ENCODE data around the gene LMO1. TPM values are rescaled to one million over a fixed set of nuclear protein-coding genes. Genes with fewer than 3 reads are reported as not detected.

Gene LMO1
- total RNA-seq, 1 experiment from 2014 or later: not detected

- Histone ChIP-seq H3K9me2 (ENCODE audit: insufficient read depth) (no peaks in the 10 kb centered on the region), H4K20me1 (ENCODE audit: insufficient read depth) (no peaks in the 10 kb centered on the region), H3K36me3 (ENCODE audit: low read depth) (no peaks in the 10 kb centered on the region), H3K4me2 (no peak overlapping the region), H3K79me2 (ENCODE audit: low read depth) (no peaks in the 10 kb centered on the region), H3K4me1 (replicated peaks; ENCODE audit: insufficient read depth) (no peaks in the 10 kb centered on the region), H3F3A (ENCODE audit: insufficient read depth, low read depth) (no peaks in the 10 kb centered on the region), H3K9me3 (ENCODE audit: insufficient read depth, low read depth) (no peaks in the 10 kb centered on the region), H3K27me3 (ENCODE audit: insufficient read depth, low read depth) (peaks cover 10% of the 10 kb centered on the region; the same call in 1 of the 2 replicates), H2AFZ (no peak overlapping the region), H3K4me3 (no peak overlapping the region), H3K27ac (no peak overlapping the region)
- TF ChIP-seq EZH2 (IDR thresholded peaks at IDR 0.05; ENCODE audit: low read depth): no peak
- TF ChIP-seq CTCF (conservative IDR thresholded peaks at IDR 0.05): no peak
- intact Hi-C loops (cut with micrococcal nuclease; ENCODE audit: unreplicated experiment): no loop called here
- POLR2A ChIA-PET (ENCODE audit: unreplicated experiment): no interaction called here
- CTCF ChIA-PET: no interaction called here
- DNase-seq: no peak
- no TSS peak for BruUV-seq (replicated peaks)
Observed at GRCh38 chr11:8186429-8186828, 77.2 kb downstream of the LMO1 start.

GRCh38 chr11:8183111-8183510 lies 80.6 kb downstream of the LMO1 start:
- H4K20me1 ChIP-seq (ENCODE audit: insufficient read depth): no peaks in the 10 kb centered on the region
- BruUV-seq (replicated peaks): no TSS peak
- intact Hi-C loops (cut with micrococcal nuclease; ENCODE audit: unreplicated experiment): no loop called here
- H2AFZ ChIP-seq: no peak overlapping the region
- H3K9me3 ChIP-seq (ENCODE audit: insufficient read depth, low read depth): no peaks in the 10 kb centered on the region
- no peaks in the 10 kb centered on the region for H3K4me1 ChIP-seq (replicated peaks; ENCODE audit: insufficient read depth)
- no peak overlapping the region for H3K4me2 ChIP-seq
- ChIA-PET POLR2A (ENCODE audit: unreplicated experiment) (interaction anchor here (1.2 kb wide), 1 partner anchor 10 kb away, joined by 4 read pairs; no protein-coding TSS in a partner anchor), CTCF (no interaction called here)
- DNase-seq: no peak
- H3K4me3 ChIP-seq: no peak overlapping the region
- H3K27me3 ChIP-seq (ENCODE audit: insufficient read depth, low read depth): peaks cover 13% of the 10 kb centered on the region; the same call in 1 of the 2 replicates
- H3F3A ChIP-seq (ENCODE audit: insufficient read depth, low read depth): no peaks in the 10 kb centered on the region
- TF ChIP-seq EZH2 (IDR thresholded peaks at IDR 0.05; ENCODE audit: low read depth): no peak
- no peak for TF ChIP-seq CTCF (conservative IDR thresholded peaks at IDR 0.05)
- H3K79me2 ChIP-seq (ENCODE audit: low read depth): no peaks in the 10 kb centered on the region
- no peak overlapping the region for H3K27ac ChIP-seq
- H3K36me3 ChIP-seq (ENCODE audit: low read depth): no peaks in the 10 kb centered on the region
- no peaks in the 10 kb centered on the region for H3K9me2 ChIP-seq (ENCODE audit: insufficient read depth)

- no peaks in the 10 kb centered on the region for H3K4me1 ChIP-seq (replicated peaks; ENCODE audit: insufficient read depth)
- H3K27ac ChIP-seq: no peak overlapping the region
- H3K4me2 ChIP-seq: no peak overlapping the region
- ChIA-PET POLR2A (ENCODE audit: unreplicated experiment) (no interaction called here), CTCF (no interaction called here)
- TF ChIP-seq EZH2 (IDR thresholded peaks at IDR 0.05; ENCODE audit: low read depth) (no peak), CTCF (conservative IDR thresholded peaks at IDR 0.05) (no peak)
- intact Hi-C loops (cut with micrococcal nuclease; ENCODE audit: unreplicated experiment): no loop called here
- no peaks in the 10 kb centered on the region for H3K36me3 ChIP-seq (ENCODE audit: low read depth)
- H3F3A ChIP-seq (ENCODE audit: insufficient read depth, low read depth): no peaks in the 10 kb centered on the region
- no peaks in the 10 kb centered on the region for H3K9me3 ChIP-seq (ENCODE audit: insufficient read depth, low read depth)
- H4K20me1 ChIP-seq (ENCODE audit: insufficient read depth): no peaks in the 10 kb centered on the region
- no peak for DNase-seq
- H3K9me2 ChIP-seq (ENCODE audit: insufficient read depth): no peaks in the 10 kb centered on the region
- H2AFZ ChIP-seq: no peak overlapping the region
- H3K27me3 ChIP-seq (ENCODE audit: insufficient read depth, low read depth): peaks cover 22% of the 10 kb centered on the region; the same call in 1 of the 2 replicates
- no peak overlapping the region for H3K4me3 ChIP-seq
- BruUV-seq (replicated peaks): no TSS peak
- H3K79me2 ChIP-seq (ENCODE audit: low read depth): no peaks in the 10 kb centered on the region
Observed at GRCh38 chr11:8180469-8180868, 83.2 kb downstream of the LMO1 start.

Measured in PC-9 (cell line).